HAP-1 (cell line): Measurements from ENCODE around the gene ZFYVE28.

Experiments
- DNase-seq, 2 experiments: peaks; one replicate each; pipeline ENCODE4 v3.0.0-alpha.2; 2016 to 2020; ENCODE audit warnings: low spot score in 2 of 2
- H3K27me3 ChIP-seq: fragments of 250-450 bp; sonication (Bioruptor Pico); 2 replicates; pipeline ENCODE4 v1.5.1; 2020; ENCODE audit warnings: low read depth, mild to moderate bottlenecking, moderate library complexity
- H3K36me3 ChIP-seq: fragments of 250-450 bp; sonication (Bioruptor Pico); replicated peaks from 2 replicates; pipeline ENCODE4 v1.5.1; 2020; ENCODE audit warnings: mild to moderate bottlenecking
- H3K4me1 ChIP-seq: fragments of 250-450 bp; sonication (Bioruptor Pico); 2 replicates; pipeline ENCODE4 v1.5.1; 2020; ENCODE audit warnings: mild to moderate bottlenecking
- H3K4me3 ChIP-seq: fragments of 250-450 bp; sonication (Bioruptor Pico); 2 replicates; pipeline ENCODE4 v1.5.1; 2020; ENCODE audit warnings: mild to moderate bottlenecking, moderate library complexity
- H3K9me3 ChIP-seq: fragments of 250-450 bp; sonication (Bioruptor Pico); 2 replicates; pipeline ENCODE4 v1.5.1; 2020; ENCODE audit warnings: mild to moderate bottlenecking, moderate library complexity
- in situ Hi-C: fragments of 300-500 bp; cut with MboI; formaldehyde crosslinking; loops from 3 replicates; pipeline ENCODE4 v1.14.3; 2020; ENCODE audit warnings: low sequenced_read_pairs, inconsistent platforms, mixed read lengths

ZFYVE28 gene

DNA sequence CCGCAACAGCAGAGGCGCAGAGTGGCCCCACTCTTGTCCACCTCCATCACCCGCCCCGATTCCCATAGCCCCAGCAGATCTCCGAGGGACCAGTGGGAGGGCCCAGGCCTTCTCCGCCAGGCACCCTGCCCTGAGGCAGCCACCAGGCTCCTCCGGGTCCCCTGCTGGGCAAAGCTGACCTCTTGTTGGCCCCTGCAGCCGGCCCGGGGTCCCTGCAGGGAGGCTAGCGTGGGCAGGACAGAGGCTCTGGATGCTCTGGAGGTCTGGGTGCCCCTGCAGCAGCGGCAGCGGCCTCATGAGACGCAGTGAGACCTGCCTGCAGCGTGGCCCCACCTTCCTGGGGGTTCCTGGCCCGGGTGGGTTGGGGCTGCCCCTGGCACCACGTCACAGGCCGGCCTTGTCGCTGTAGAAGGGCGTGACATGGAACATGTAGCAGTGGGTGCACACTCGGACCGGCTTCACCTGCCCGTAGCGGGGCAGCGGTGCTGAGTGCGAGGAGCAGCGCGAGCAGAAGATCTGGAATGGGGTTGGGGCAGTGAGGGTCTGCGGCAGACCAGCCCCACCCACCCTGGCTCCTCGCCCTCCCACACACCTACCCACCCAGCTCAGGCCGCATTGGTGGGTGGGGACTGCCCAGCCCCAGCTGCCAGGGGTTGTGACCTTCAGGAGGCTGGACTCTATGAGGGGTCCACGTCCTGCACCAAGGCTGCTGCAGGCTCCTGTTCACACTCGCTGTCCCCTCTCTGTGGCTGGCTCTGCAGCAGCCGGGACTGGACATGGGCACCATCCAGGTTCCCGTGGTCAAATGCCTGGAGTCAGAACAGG is 147.9 kb downstream of the ZFYVE28 start:
- H3K27me3 ChIP-seq, result no peaks in the 10 kb centered on the region
- H3K4me1 ChIP-seq, result no peaks in the 10 kb centered on the region
- no peak overlapping the region for H3K4me3 ChIP-seq
- in situ Hi-C loops, result no loop called here
- no peak for DNase-seq
- H3K36me3 ChIP-seq, result no peaks in the 10 kb centered on the region
- no peaks in the 10 kb centered on the region for H3K9me3 ChIP-seq

DNA sequence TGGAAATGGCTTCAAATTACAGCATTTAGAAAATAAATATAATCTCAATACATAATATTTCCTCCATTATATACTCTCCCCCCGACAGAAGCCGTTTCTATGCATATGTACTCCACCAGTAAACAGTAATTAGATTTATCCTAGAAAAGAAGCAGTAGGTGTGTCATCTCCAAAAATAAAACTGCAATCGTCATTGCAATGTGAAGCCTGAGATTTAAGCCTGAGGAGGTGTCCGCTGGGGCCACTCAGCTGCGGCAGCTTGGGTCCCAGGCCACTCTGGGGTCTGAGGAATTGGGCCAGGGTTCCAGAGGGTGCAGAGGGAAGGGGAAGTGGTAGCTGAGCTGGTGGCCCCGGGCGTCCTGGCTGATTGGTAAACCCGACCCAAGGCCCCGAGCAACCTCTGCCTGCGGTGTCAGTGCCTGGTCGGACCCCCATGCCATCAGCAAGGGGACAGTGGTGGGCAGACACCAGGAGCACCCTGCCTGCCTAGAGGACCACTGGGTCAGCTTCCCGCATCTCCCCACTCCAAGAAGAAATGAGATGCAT is 148.8 kb downstream of the ZFYVE28 start:
- in situ Hi-C loops, result no loop called here
- H3K9me3 ChIP-seq, result no peaks in the 10 kb centered on the region
- DNase-seq, result no peak
- H3K36me3 ChIP-seq, result no peaks in the 10 kb centered on the region
- H3K4me1 ChIP-seq, result no peaks in the 10 kb centered on the region
- no peaks in the 10 kb centered on the region for H3K27me3 ChIP-seq
- H3K4me3 ChIP-seq, result no peak overlapping the region

- H3K27me3 ChIP-seq, result no peaks in the 10 kb centered on the region
- no peaks in the 10 kb centered on the region for H3K9me3 ChIP-seq
- in situ Hi-C loops, result no loop called here
- H3K36me3 ChIP-seq, result no peaks in the 10 kb centered on the region
- no peaks in the 10 kb centered on the region for H3K4me1 ChIP-seq
- DNase-seq, result no peak
- no peak overlapping the region for H3K4me3 ChIP-seq
Observed at GRCh38 chr4:2269206-2269531, 149.3 kb downstream of the ZFYVE28 start.

- H3K4me3 ChIP-seq, result no peak overlapping the region
- H3K36me3 ChIP-seq, result no peaks in the 10 kb centered on the region
- H3K4me1 ChIP-seq, result no peaks in the 10 kb centered on the region
- no peaks in the 10 kb centered on the region for H3K27me3 ChIP-seq
- in situ Hi-C loops, result no loop called here
- no peaks in the 10 kb centered on the region for H3K9me3 ChIP-seq
- DNase-seq, result no peak
Observed at GRCh38 chr4:2268357-2269205, 149.9 kb downstream of the ZFYVE28 start.

DNA sequence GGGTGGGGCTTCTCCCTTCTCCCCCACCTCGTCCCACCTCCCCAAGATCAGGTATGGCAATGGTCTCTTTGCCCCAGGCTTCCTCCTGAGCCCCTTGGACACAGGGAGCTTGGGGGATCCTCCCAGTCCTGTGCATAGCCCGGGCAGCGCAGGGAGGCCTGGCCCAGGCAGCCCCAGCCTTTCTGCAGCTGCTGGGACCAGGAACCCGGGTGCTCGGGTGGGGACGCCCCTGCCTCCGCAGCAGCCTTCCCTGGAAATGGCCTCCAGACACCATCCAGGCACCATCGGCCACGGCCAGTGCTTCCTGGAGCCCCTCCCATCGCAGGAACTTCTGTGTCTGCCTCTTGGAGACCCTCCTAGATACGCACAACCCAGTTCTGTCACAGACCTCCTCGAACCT is 150.6 kb downstream of the ZFYVE28 start:
- in situ Hi-C loops, result no loop called here
- Histone ChIP-seq H3K4me1 (no peaks in the 10 kb centered on the region), H3K9me3 (no peaks in the 10 kb centered on the region), H3K27me3 (no peaks in the 10 kb centered on the region), H3K36me3 (no peaks in the 10 kb centered on the region), H3K4me3 (no peak overlapping the region)
- DNase-seq, result no peak

DNA sequence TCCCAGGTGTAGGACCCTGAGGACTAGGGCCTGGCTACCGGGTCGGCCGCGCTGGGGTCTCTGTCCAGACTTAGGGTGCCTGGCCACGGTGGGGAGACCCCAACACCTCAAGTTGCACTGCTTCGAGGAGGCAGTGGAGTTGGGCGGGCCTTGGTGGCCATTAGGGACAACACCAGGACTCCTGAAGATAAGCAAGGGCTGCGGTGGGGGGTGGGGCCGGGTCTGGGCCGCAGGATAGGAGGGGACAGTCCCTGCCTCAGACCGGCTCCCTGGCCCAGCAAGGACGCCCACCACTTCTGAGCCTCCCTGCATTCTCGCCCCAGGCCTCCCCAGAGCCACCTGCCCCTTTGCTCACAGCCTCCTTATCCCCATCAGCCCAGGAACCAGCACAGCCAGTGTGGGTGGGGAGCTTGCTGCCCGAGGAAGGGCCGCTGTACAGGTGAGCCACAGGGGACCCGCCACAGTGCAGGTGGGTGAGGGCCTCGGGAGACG is 151.1 kb downstream of the ZFYVE28 start:
- H3K4me3 ChIP-seq, result no peak overlapping the region
- no peaks in the 10 kb centered on the region for H3K36me3 ChIP-seq
- H3K9me3 ChIP-seq, result no peaks in the 10 kb centered on the region
- no peaks in the 10 kb centered on the region for H3K27me3 ChIP-seq
- in situ Hi-C loops, result no loop called here
- H3K4me1 ChIP-seq, result no peaks in the 10 kb centered on the region
- no peak for DNase-seq

- H3K27me3 ChIP-seq, result no peaks in the 10 kb centered on the region
- no peaks in the 10 kb centered on the region for H3K9me3 ChIP-seq
- H3K36me3 ChIP-seq, result no peaks in the 10 kb centered on the region
- in situ Hi-C loops, result no loop called here
- DNase-seq, result no peak
- H3K4me1 ChIP-seq, result no peaks in the 10 kb centered on the region
- H3K4me3 ChIP-seq, result no peak overlapping the region
Observed at GRCh38 chr4:2266821-2267220, 151.6 kb downstream of the ZFYVE28 start.

- Histone ChIP-seq H3K4me1 (no peaks in the 10 kb centered on the region), H3K27me3 (no peaks in the 10 kb centered on the region), H3K4me3 (no peak overlapping the region), H3K9me3 (no peaks in the 10 kb centered on the region), H3K36me3 (no peaks in the 10 kb centered on the region)
- in situ Hi-C loops, result no loop called here
- DNase-seq, result no peak
Observed at GRCh38 chr4:2266181-2266580, 152.3 kb downstream of the ZFYVE28 start.

DNA sequence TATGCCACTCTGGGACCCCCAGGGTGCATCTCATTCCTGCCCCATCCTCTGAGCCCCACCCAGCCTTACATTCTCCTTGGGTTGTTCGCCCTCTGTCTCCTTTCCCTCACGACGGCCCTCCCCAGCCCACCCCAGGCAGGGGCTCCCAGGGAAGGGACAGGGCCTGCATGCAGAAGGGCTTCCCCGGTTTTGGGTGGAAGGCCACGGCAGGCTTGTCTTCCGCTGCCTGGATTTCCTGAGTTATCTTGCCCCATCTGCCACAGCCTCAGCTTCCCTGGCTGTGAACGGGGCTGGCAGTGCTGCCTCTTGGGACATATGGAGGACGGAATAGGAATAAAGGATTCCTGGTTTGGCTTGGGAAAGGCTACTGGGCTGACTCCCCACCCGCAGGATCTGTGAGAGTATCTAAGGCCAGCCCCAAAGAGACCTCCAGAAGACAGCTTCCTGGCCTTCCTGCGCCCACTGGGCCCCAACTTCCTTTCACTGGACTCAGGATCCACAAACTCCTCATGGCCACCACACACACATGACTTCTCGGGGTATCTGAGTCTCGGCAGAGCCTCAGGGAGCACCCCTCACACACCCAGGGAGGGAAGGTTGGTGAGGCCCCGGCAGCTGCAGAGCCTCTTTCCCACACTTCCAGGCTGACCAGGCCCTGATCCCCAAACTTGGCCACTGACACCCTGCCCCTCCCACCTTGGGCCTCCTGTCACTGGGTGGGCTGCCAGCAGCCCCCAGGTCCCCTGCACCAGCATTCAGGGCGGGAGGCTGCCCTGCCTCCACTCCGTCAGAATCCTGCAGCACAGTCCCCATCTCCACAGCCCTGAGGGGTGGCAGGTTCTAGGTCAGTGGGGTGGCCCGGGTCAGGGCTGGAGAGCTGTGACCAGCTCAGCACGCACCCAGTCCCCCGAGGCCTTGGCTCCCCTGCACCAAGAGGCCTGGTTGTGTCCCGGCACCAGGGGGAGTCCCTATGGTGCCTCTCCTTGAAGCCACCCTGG is 153.0 kb downstream of the ZFYVE28 start:
- no peak overlapping the region for H3K4me3 ChIP-seq
- no peaks in the 10 kb centered on the region for H3K4me1 ChIP-seq
- H3K27me3 ChIP-seq, result no peaks in the 10 kb centered on the region
- H3K9me3 ChIP-seq, result no peaks in the 10 kb centered on the region
- in situ Hi-C loops, result no loop called here
- no peaks in the 10 kb centered on the region for H3K36me3 ChIP-seq
- DNase-seq, result no peak

DNA sequence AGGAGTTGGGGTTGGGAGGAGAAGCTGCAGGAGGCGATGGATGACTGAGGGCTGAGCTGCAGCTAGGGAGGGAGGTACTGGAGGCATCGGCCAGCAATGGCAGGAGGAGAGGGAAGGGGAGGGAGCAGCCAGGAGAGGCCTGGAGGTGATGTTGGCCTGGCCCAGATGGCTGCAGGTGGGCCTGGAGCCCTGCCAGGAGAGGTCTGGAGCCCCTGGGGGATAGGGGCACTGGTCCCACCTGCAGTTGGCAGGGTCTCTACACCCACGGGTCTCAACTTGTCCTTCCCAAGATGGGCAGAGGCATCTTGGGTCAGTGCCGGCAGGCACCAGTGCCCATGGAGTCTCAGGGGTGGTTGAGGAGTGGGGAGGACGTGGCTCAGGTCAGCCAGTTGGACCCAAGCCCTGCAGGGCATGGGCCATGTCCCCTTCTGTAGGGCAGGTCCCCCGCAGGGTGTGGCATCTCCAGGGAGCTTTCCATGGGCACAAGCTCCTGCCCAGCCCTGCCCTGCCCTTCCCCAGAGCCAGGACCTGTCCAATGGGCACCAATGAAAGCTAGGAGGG is 153.9 kb downstream of the ZFYVE28 start:
- H3K4me1 ChIP-seq, result no peaks in the 10 kb centered on the region
- no peak for DNase-seq

GRCh38 chr4:2263926-2264321 is 154.5 kb downstream of the ZFYVE28 start:
- H3K9me3 ChIP-seq, result no peaks in the 10 kb centered on the region
- H3K4me3 ChIP-seq, result no peak overlapping the region
- H3K36me3 ChIP-seq, result no peaks in the 10 kb centered on the region
- no peaks in the 10 kb centered on the region for H3K27me3 ChIP-seq
- DNase-seq, result no peak
- H3K4me1 ChIP-seq, result no peaks in the 10 kb centered on the region
- in situ Hi-C loops, result no loop called here

More for the DNA sequence above, 153.9 kb downstream of the ZFYVE28 start:
- no peaks in the 10 kb centered on the region for H3K27me3 ChIP-seq
- H3K9me3 ChIP-seq, result no peaks in the 10 kb centered on the region
- in situ Hi-C loops, result no loop called here
- no peaks in the 10 kb centered on the region for H3K36me3 ChIP-seq
- no peak overlapping the region for H3K4me3 ChIP-seq

DNA sequence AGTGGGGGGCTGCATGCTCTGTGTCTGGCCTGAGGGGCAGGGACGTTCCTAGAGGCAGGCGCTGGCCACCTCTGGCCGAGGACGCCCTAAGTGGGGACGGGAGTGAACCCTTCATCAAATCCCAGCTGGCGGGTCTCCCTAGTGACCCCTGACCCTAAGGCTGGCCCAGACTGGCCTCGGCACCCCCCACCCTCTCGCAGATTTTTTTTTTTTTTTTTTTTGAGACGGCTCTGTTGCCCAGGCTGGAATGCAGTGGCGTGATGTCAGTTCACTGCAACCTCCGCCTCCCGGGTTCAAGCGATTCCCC is 155.5 kb downstream of the ZFYVE28 start:
- no peaks in the 10 kb centered on the region for H3K36me3 ChIP-seq
- no peak for DNase-seq
- H3K9me3 ChIP-seq, result no peaks in the 10 kb centered on the region
- no peaks in the 10 kb centered on the region for H3K27me3 ChIP-seq
- peak overlapping the region; percentile 46 for H3K4me3 ChIP-seq
- H3K4me1 ChIP-seq, result no peaks in the 10 kb centered on the region
- in situ Hi-C loops, result no loop called here
